HG03354 (cell line): ENCODE data around the gene ATF3.

Experiments used
- ATAC-seq: cut with Tn5 transposase; IDR thresholded peaks from one replicate; pipeline ENCODE4 v1.9.1; 2021; ENCODE audit warnings: mild to moderate bottlenecking; ENCODE audit not compliant: unreplicated experiment, poor library complexity, severe bottlenecking

ATF3 gene

DNA sequence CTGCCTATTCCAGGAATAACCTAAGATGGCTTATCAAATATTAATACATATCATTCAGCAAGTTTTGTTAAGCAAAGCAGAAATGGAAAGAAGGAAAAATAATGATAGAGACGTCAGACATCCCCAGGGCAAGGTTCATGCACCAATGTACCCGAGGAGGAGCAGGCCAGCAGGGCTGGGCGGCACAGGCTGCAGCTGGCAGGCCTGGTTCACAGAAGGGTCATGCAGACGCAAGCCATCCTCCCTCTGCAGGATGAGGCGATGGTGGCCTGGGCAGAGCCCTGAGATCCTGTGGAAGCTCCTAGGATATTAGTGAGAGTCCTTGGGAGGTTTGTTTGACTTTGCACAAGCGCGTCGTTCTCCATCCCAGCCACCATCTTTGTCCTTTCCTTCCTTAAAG is 61.0 kb downstream of the ATF3 start:
- ATAC-seq: no peak

DNA sequence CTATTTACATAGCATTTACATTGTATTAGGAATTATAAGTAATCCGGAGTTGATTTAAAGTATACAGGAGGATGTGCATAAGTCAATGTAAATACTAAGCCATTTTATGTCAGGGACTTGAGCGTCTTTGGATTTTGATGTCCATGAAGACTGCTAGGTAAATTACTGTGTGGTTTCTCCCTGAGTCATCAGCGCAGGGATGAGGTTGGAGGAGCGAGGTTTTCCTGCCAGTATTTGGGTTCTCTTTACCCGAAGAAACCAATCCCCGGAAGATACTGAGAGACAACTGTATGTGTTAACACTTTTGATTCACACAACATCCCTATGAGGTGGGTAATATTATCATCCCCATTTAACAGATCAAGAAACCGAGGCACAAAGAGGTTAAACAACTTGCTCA is 61.7 kb downstream of the ATF3 start:
- no peak for ATAC-seq
